Breast epithelium (tissue), 4 donors: ENCODE results near the gene REX1BD. TPM values are rescaled to one million over a fixed set of nuclear protein-coding genes. Genes with fewer than 3 reads are reported as not detected.
"Not testable (repeated sequence)": the region's sequence is repeated elsewhere in the genome, so short reads cannot be mapped to it uniquely, and the experiment has no call there.

Experiments
- DNase-seq, 2 donors: peaks; one replicate each; pipeline ENCODE4 v3.0.0-alpha.2; 2019; ENCODE audit warnings: low spot score in 2 of 2
- H3K27ac ChIP-seq, 2 donors: fragments of 200-600 bp; sonication (generic) in 1 of 2; one replicate each; pipeline ENCODE4 v1.5.1; 2016 to 2019; ENCODE audit warnings: mild to moderate bottlenecking in 1 of 2
- H3K27me3 ChIP-seq, 2 donors: fragments of 200-600 bp; sonication (generic) in 1 of 2; one replicate each; pipeline versions ENCODE4 v1.5.1 to v1.6.0; 2017 to 2019; ENCODE audit warnings: control low read depth in 1 of 2, mild to moderate bottlenecking in 1 of 2
- H3K36me3 ChIP-seq: fragments of 200-600 bp; one replicate; pipeline ENCODE4 v1.5.1; 2019
- H3K4me1 ChIP-seq, 2 donors: fragments of 200-600 bp; sonication (generic); one replicate each; pipeline ENCODE4 v1.5.1; 2016 to 2019; ENCODE audit warnings: control low read depth in 1 of 2
- H3K4me3 ChIP-seq, 3 donors: fragments of 200-600 bp; sonication (generic); 1 replicate in 2 of 3; 2 replicates in 1 of 3; pipeline ENCODE4 v1.5.1; 2016 to 2019; ENCODE audit warnings: mild to moderate bottlenecking in 3 of 3, moderate library complexity in 2 of 3
- H3K9me3 ChIP-seq, 2 donors: fragments of 200-600 bp; sonication (generic) in 1 of 2; one replicate each; pipeline ENCODE4 v1.5.1; 2016 to 2019; ENCODE audit warnings: control low read depth in 1 of 2
- CTCF ChIP-seq, 3 donors: fragments of 450-650 bp; IDR thresholded peaks; one replicate each; pipeline ENCODE4 v1.5.1; 2016 to 2017; ENCODE audit warnings: antibody characterized with exemption in 3 of 3, mild to moderate bottlenecking in 3 of 3, moderate library complexity in 3 of 3
- POLR2A ChIP-seq: fragments of 450-650 bp; IDR thresholded peaks from one replicate; pipeline ENCODE4 v1.6.1; 2016; ENCODE audit warnings: antibody characterized with exemption, mild to moderate bottlenecking, moderate library complexity
- POLR2AphosphoS5 ChIP-seq, 3 donors: sonication (generic); formaldehyde crosslinking; IDR thresholded peaks; one replicate each; pipeline ENCODE4 v1.6.1; 2017; ENCODE audit warnings: antibody characterized with exemption in 3 of 3
- intact Hi-C: fragments of 100-400 bp; cut with DNase I; formaldehyde crosslinking; loops from one replicate; pipeline ENCODE4 v1.15.1; 2023; ENCODE audit warnings: low total_unique reads
- total RNA-seq, 3 donors: library from RNA; depleted of rRNA; stranded (reverse); fragments of >200 nt; gene quantifications; one replicate each; pipeline ENCODE4 v1.1.0, GENCODE V29; 2016

The REX1BD gene
- total RNA-seq, 3 donors from 2014 or later: 99.8 to 117 (median 111) TPM

- no peak overlapping the region for H3K27ac ChIP-seq
- no peaks in the 10 kb centered on the region for H3K27me3 ChIP-seq
- peaks cover 8% of the 10 kb centered on the region in 2 donors for H3K4me1 ChIP-seq
- no peak for DNase-seq
- TF ChIP-seq CTCF (IDR thresholded peaks at IDR 0.05) (no peak), POLR2AphosphoS5 (IDR thresholded peaks at IDR 0.05) (no peak), POLR2A (no peak)
- intact Hi-C loops: loop anchor here (10.0 kb wide), 1 partner anchor 268 kb away; no protein-coding TSS in a partner anchor
- no peaks in the 10 kb centered on the region for H3K36me3 ChIP-seq
- no peak overlapping the region for H3K4me3 ChIP-seq
- no peaks in the 10 kb centered on the region for H3K9me3 ChIP-seq
These were observed 8.2 kb downstream of the REX1BD start for GRCh38 chr19:18596752-18597157.

GRCh38 chr19:18597809-18598660, 9.4 kb downstream of the REX1BD start:
- intact Hi-C loops: loop anchor here (10.0 kb wide), 1 partner anchor 267 kb away; no protein-coding TSS in a partner anchor
- no peak for DNase-seq
- Histone ChIP-seq H3K4me3 (no peak overlapping the region), H3K4me1 (peaks cover 8% of the 10 kb centered on the region in 2 donors), H3K9me3 (no peaks in the 10 kb centered on the region), H3K36me3 (no peaks in the 10 kb centered on the region), H3K27me3 (no peaks in the 10 kb centered on the region), H3K27ac (no peak overlapping the region)
- TF ChIP-seq CTCF (IDR thresholded peaks at IDR 0.05) (no peak), POLR2AphosphoS5 (IDR thresholded peaks at IDR 0.05) (no peak), POLR2A (no peak)

- H3K27ac ChIP-seq: no peak overlapping the region
- intact Hi-C loops: loop anchor here (10.0 kb wide), 1 partner anchor 265 kb away; no protein-coding TSS in a partner anchor
- peaks cover 0 to 10% of the 10 kb centered on the region in 2 donors for H3K27me3 ChIP-seq
- TF ChIP-seq POLR2A (no peak), CTCF (IDR thresholded peaks at IDR 0.05) (no peak), POLR2AphosphoS5 (IDR thresholded peaks at IDR 0.05) (no peak)
- no peak for DNase-seq
- no peak overlapping the region for H3K4me3 ChIP-seq
- no peaks in the 10 kb centered on the region for H3K36me3 ChIP-seq
- no peaks in the 10 kb centered on the region for H3K9me3 ChIP-seq
- peaks cover 2 to 8% of the 10 kb centered on the region in 2 donors for H3K4me1 ChIP-seq
These were observed 10.9 kb downstream of the REX1BD start for GRCh38 chr19:18599485-18599884.

GRCh38 chr19:18600692-18601397, 12.2 kb downstream of the REX1BD start:
- H3K27ac ChIP-seq, intact Hi-C loops, H3K36me3 ChIP-seq, H3K9me3 ChIP-seq, H3K4me1 ChIP-seq, H3K4me3 ChIP-seq, DNase-seq: not testable (repeated sequence)
- peaks cover 1 to 24% of the 10 kb centered on the region in 2 donors for H3K27me3 ChIP-seq

- Histone ChIP-seq H3K36me3 (no peaks in the 10 kb centered on the region), H3K4me3 (no peak overlapping the region), H3K9me3 (no peaks in the 10 kb centered on the region), H3K4me1 (peaks cover 3 to 7% of the 10 kb centered on the region in 2 donors), H3K27me3 (peaks cover 6 to 30% of the 10 kb centered on the region in 2 donors), H3K27ac (no peak overlapping the region)
- DNase-seq: no peak
- intact Hi-C loops: no loop called here
- TF ChIP-seq POLR2A (no peak), CTCF (IDR thresholded peaks at IDR 0.05) (no peak), POLR2AphosphoS5 (IDR thresholded peaks at IDR 0.05) (no peak)
These were observed 13.3 kb downstream of the REX1BD start for GRCh38 chr19:18601875-18602274.
